A549 (cell line): ENCODE measurements around the gene AP3B1.

Experiments used
- BHLHE40 ChIP-seq: IDR thresholded peaks from 2 replicates; pipeline ENCODE4 v1.6.1; 2012; ENCODE audit warnings: low read depth, low read length, inconsistent platforms
- CEBPB ChIP-seq, 2 experiments: fragments of >200 bp in 1 of 2; sonication (Bioruptor Twin) in 1 of 2; formaldehyde crosslinking in 1 of 2; IDR thresholded peaks; 2 replicates each; pipeline ENCODE4 v1.6.1; 2012 to 2016
- HDAC2 ChIP-seq: fragments of 200-600 bp; sonication (generic); IDR thresholded peaks from 2 replicates; pipeline ENCODE4 v1.6.1; 2016
- JUN ChIP-seq, 2 experiments: fragments of >200 bp; sonication (Bioruptor Twin); formaldehyde crosslinking; IDR thresholded peaks; 2 replicates in 1 of 2; 3 replicates in 1 of 2; pipeline ENCODE4 v1.6.1; 2016 to 2017
- POLR2A ChIP-seq: IDR thresholded peaks from 2 replicates; pipeline ENCODE4 v1.6.1; 2012; ENCODE audit warnings: mild to moderate bottlenecking, low read length
- SREBF2 ChIP-seq: fragments of 450-650 bp; IDR thresholded peaks from 2 replicates; pipeline ENCODE4 v1.6.1; 2014; ENCODE audit warnings: mild to moderate bottlenecking, moderate library complexity
- TF ChIP-seq, protein P1 (sequence below): fragments of >200 bp; sonication (Bioruptor Twin); formaldehyde crosslinking; IDR thresholded peaks from 3 replicates; pipeline ENCODE4 v1.5.1; 2016
- TF ChIP-seq, protein P2 (sequence below): fragments of 200-600 bp; sonication (generic); IDR thresholded peaks from 2 replicates; pipeline ENCODE4 v1.6.1; 2016; ENCODE audit warnings: antibody characterized with exemption, mild to moderate bottlenecking, moderate library complexity
- TF ChIP-seq, protein P3 (sequence below): IDR thresholded peaks from 2 replicates; pipeline ENCODE4 v1.6.1; 2012

DNA sequence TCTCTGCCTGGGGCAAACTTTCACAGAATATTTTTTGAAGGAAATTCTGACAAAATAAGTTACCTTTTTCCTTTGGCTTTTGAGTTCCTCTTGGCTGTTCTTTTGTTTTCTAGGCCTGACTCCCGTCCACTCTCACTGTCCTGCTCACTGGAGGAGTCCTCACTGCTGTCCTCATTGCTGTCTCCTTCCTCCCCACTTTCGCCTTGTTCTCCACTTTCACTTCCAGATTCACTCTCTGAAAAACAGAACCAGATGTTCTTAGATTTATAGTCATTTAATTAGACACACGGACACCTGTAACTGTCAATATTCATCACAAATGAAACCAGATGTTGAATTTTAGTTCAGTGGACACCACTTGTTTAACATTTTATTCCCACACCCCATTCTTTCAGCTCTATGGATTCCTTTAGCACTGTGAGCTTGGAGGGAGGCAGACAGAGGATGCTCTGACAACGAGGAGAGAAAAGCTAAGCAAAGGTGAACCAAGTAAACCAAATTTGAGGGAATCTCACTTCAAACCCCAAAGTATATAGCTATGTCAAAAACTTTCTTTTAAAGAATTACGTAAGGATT is 180.7 kb downstream of the AP3B1 start:
- no peak for TF ChIP-seq POLR2A
- TF ChIP-seq, protein P1, sequence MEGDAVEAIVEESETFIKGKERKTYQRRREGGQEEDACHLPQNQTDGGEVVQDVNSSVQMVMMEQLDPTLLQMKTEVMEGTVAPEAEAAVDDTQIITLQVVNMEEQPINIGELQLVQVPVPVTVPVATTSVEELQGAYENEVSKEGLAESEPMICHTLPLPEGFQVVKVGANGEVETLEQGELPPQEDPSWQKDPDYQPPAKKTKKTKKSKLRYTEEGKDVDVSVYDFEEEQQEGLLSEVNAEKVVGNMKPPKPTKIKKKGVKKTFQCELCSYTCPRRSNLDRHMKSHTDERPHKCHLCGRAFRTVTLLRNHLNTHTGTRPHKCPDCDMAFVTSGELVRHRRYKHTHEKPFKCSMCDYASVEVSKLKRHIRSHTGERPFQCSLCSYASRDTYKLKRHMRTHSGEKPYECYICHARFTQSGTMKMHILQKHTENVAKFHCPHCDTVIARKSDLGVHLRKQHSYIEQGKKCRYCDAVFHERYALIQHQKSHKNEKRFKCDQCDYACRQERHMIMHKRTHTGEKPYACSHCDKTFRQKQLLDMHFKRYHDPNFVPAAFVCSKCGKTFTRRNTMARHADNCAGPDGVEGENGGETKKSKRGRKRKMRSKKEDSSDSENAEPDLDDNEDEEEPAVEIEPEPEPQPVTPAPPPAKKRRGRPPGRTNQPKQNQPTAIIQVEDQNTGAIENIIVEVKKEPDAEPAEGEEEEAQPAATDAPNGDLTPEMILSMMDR, result no peak
- TF ChIP-seq CEBPB (IDR thresholded peaks at IDR 0.05), result no peak
- TF ChIP-seq HDAC2, result no peak
- TF ChIP-seq, protein P2, sequence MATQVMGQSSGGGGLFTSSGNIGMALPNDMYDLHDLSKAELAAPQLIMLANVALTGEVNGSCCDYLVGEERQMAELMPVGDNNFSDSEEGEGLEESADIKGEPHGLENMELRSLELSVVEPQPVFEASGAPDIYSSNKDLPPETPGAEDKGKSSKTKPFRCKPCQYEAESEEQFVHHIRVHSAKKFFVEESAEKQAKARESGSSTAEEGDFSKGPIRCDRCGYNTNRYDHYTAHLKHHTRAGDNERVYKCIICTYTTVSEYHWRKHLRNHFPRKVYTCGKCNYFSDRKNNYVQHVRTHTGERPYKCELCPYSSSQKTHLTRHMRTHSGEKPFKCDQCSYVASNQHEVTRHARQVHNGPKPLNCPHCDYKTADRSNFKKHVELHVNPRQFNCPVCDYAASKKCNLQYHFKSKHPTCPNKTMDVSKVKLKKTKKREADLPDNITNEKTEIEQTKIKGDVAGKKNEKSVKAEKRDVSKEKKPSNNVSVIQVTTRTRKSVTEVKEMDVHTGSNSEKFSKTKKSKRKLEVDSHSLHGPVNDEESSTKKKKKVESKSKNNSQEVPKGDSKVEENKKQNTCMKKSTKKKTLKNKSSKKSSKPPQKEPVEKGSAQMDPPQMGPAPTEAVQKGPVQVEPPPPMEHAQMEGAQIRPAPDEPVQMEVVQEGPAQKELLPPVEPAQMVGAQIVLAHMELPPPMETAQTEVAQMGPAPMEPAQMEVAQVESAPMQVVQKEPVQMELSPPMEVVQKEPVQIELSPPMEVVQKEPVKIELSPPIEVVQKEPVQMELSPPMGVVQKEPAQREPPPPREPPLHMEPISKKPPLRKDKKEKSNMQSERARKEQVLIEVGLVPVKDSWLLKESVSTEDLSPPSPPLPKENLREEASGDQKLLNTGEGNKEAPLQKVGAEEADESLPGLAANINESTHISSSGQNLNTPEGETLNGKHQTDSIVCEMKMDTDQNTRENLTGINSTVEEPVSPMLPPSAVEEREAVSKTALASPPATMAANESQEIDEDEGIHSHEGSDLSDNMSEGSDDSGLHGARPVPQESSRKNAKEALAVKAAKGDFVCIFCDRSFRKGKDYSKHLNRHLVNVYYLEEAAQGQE, result no peak
- TF ChIP-seq SREBF2, result no peak
- TF ChIP-seq, protein P3, sequence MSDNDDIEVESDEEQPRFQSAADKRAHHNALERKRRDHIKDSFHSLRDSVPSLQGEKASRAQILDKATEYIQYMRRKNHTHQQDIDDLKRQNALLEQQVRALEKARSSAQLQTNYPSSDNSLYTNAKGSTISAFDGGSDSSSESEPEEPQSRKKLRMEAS, result no peak
- no peak for TF ChIP-seq JUN (IDR thresholded peaks at IDR 0.05)
- TF ChIP-seq BHLHE40, result no peak
